Upper lobe of left lung (tissue), 6 donors: Measurements from ENCODE around the gene SEC14L6. TPM values are rescaled to one million over a fixed set of nuclear protein-coding genes. Genes with fewer than 3 reads are reported as not detected.
"Not testable (repeated sequence)": the region's sequence is repeated elsewhere in the genome, so short reads cannot be mapped to it uniquely, and the experiment has no call there.

Experiments used
- ATAC-seq, 2 donors: fragments of 200-7000 bp; cut with Tn5 transposase; one replicate each; pipeline ENCODE4 v1.9.1; 2022; ENCODE audit warnings: mild to moderate bottlenecking in 2 of 2, moderate library complexity in 2 of 2; ENCODE audit not compliant: low FRiP score in 2 of 2
- DNase-seq, 2 donors: peaks; one replicate each; pipeline ENCODE4 v3.0.0-alpha.2; 2019 to 2020
- H3K27ac ChIP-seq, 4 donors: fragments of 200-600 bp; sonication (generic); one replicate each; pipeline ENCODE4 v1.5.1; 2016 to 2019
- H3K27me3 ChIP-seq, 4 donors: fragments of 200-600 bp; sonication (generic); one replicate each; pipeline ENCODE4 v1.5.1; 2017 to 2019
- H3K36me3 ChIP-seq, 4 donors: fragments of 200-600 bp; sonication (generic); one replicate each; pipeline ENCODE4 v1.5.1; 2016 to 2019
- H3K4me1 ChIP-seq, 4 donors: fragments of 200-600 bp; sonication (generic); one replicate each; pipeline ENCODE4 v1.5.1; 2018 to 2019
- H3K4me3 ChIP-seq, 4 donors: fragments of 200-600 bp; sonication (generic); one replicate each; pipeline ENCODE4 v1.5.1; 2017 to 2019; ENCODE audit warnings: mild to moderate bottlenecking in 2 of 4, moderate library complexity in 1 of 4
- H3K9me3 ChIP-seq, 4 donors: fragments of 200-600 bp; sonication (generic); one replicate each; pipeline ENCODE4 v1.5.1; 2018 to 2019
- EP300 ChIP-seq, 4 donors: sonication (generic); formaldehyde crosslinking; IDR thresholded peaks; one replicate each; pipeline ENCODE4 v1.5.1; 2017; ENCODE audit warnings: antibody characterized with exemption in 4 of 4, control low read depth in 2 of 4
- POLR2A ChIP-seq, 4 donors: fragments of 450-650 bp; IDR thresholded peaks; one replicate each; pipeline ENCODE4 v1.5.1; 2016 to 2017; ENCODE audit warnings: antibody characterized with exemption in 4 of 4, mild to moderate bottlenecking in 2 of 4
- POLR2AphosphoS5 ChIP-seq, 2 donors: sonication (generic); formaldehyde crosslinking; IDR thresholded peaks; one replicate each; pipeline ENCODE4 v1.5.1; 2017; ENCODE audit warnings: antibody characterized with exemption in 2 of 2
- WGBS, 2 donors: methylation state at CpG; one replicate each; pipeline ENCODE4 v1.1.5; 2017 to 2018; 5-methylcytosine and 5-hydroxymethylcytosine counted together
- total RNA-seq, 6 donors: library from RNA; depleted of rRNA in 4 of 6; stranded (reverse); fragments of >200 nt in 4 of 6; gene quantifications; one replicate each; pipeline versions ENCODE4 v1.1.0 to v1.2.1, GENCODE V29; 2016 to 2021
- TF ChIP-seq, protein P1 (sequence below), 6 experiments: fragments of 450-650 bp in 4 of 6; fragments of 200-600 bp in 2 of 6; sonication (generic) in 2 of 6; IDR thresholded peaks; one replicate each; pipeline ENCODE4 v1.5.1; 2016 to 2019; ENCODE audit warnings: antibody characterized with exemption in 6 of 6
- donor health status: DM: no; HTN: no; CAD: no; lungs with moderate emphysema.
- donor health status: DM: no; HTN: yes; CAD: no; lungs with severe emphysema.

Gene SEC14L6
- total RNA-seq, 6 donors from 2014 or later: 11.4 to 41.3 (median 20.9) TPM

DNA sequence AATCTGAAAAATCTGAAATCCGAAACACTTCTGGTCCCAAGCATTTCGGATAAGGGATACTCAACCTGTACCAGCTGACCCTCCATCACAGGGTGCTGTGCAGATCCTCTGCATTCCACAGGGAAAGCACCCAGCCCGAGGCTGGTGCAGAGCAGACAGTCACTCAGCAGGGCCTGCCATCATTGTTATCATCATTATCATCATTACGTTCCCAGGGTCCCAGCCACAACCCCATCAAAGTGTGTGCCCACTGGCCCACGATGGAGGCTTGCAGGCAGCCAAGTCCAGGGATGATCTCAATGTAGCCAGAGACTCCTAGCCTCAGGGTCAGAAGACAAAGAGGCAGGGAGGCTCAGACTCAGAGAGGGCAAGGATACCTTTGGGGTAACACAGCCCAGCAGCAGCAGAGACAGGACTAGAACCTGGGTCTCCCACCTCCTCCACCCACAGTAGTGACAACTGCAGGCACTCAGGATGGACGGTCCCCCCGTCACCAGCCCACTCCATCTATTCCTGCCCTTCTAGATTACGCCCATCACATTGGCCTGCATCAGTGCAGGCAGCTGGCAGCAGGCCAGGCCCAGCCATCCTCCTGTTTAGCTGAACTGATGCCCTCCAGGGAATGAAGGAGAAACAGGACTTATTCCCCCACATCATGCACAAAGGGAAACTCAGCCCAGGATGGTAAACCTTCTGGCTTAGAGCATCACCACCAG lies 17.7 kb upstream of the SEC14L6 start:
- no peak overlapping the region for H3K27ac ChIP-seq
- no peak overlapping the region for H3K4me3 ChIP-seq
- H3K27me3 ChIP-seq: no peaks in the 10 kb centered on the region
- ATAC-seq: no peak
- 76 to 81% methylated on average over 7 to 8 of the region's 8 CpGs for WGBS, 2 donors
- H3K4me1 ChIP-seq: no peaks in the 10 kb centered on the region
- no peak for DNase-seq
- H3K36me3 ChIP-seq: no peaks in the 10 kb centered on the region
- H3K9me3 ChIP-seq: no peaks in the 10 kb centered on the region
- TF ChIP-seq EP300 (IDR thresholded peaks at IDR 0.05) (no peak), POLR2A (IDR thresholded peaks at IDR 0.05) (no peak), POLR2AphosphoS5 (IDR thresholded peaks at IDR 0.05) (no peak)
- TF ChIP-seq, protein P1, sequence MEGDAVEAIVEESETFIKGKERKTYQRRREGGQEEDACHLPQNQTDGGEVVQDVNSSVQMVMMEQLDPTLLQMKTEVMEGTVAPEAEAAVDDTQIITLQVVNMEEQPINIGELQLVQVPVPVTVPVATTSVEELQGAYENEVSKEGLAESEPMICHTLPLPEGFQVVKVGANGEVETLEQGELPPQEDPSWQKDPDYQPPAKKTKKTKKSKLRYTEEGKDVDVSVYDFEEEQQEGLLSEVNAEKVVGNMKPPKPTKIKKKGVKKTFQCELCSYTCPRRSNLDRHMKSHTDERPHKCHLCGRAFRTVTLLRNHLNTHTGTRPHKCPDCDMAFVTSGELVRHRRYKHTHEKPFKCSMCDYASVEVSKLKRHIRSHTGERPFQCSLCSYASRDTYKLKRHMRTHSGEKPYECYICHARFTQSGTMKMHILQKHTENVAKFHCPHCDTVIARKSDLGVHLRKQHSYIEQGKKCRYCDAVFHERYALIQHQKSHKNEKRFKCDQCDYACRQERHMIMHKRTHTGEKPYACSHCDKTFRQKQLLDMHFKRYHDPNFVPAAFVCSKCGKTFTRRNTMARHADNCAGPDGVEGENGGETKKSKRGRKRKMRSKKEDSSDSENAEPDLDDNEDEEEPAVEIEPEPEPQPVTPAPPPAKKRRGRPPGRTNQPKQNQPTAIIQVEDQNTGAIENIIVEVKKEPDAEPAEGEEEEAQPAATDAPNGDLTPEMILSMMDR (IDR thresholded peaks at IDR 0.05): no peak

DNA sequence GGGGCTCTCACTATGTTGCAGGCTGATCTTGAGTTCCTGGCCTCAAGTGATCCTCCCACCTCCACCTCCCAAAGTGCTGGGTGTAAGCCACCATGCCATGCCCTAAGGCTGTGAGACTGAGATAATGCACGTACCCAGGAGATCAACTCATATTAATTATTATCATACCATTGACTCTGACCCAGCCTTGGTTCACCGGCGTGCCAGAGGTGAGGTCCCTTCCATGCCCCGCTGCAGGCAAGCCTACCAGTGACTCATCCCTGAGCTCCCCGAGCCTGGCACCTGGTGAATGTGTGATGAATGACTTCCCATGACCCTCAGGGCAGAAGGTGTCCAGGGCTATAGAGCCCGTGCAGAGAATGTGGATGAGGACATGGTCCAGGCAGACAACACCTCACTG lies 15.8 kb upstream of the SEC14L6 start:
- DNase-seq: no peak
- ATAC-seq: no peak
- TF ChIP-seq EP300 (IDR thresholded peaks at IDR 0.05) (no peak), POLR2A (IDR thresholded peaks at IDR 0.05) (no peak), POLR2AphosphoS5 (IDR thresholded peaks at IDR 0.05) (no peak)
- TF ChIP-seq, protein P1 (IDR thresholded peaks at IDR 0.05): no peak

DNA sequence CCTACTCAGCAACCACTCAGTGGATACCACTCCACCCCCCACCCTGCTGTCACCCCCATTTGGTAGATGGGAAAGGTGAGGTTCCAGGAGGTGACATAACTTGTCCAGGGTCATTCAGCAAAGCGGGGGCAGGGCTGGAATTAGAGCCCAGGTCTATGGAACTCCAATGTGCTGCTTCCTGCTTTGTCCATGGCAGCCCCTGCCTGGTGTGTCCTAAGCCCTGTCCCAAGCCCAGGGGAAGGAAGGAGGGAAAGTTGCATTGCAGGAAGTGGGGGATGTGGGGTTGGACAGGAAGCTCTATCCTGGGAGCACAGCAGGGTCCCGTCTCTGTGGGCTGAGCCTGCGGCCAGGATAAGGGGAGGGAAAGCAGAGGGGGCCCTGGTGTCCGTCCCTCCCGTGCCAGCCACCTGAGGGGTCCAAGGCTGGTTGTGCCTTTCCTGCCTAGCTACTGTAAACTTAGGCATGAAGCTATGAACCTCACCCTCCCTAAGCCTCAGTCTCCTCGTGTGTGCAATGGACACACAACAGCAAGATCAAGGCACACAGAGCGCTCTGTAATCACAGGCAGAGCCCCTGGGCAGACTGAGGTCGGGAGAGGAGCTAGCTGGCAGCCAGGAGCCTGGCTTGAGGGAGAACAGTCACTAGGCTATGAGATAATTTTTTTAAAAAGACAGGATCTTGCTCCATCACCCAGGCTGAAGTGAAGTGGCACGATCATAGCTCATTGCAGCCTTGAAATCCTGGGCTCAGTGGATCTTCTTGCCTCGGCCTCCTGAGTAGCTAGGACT lies 15.1 kb upstream of the SEC14L6 start:
- ATAC-seq: no peak
- H3K9me3 ChIP-seq: no peaks in the 10 kb centered on the region
- H3K36me3 ChIP-seq: no peaks in the 10 kb centered on the region
- no peaks in the 10 kb centered on the region for H3K4me1 ChIP-seq
- H3K4me3 ChIP-seq: no peak overlapping the region
- WGBS, 2 donors: 55 to 63% methylated on average over 5 to 10 of the region's 10 CpGs
- H3K27ac ChIP-seq: no peak overlapping the region
- DNase-seq: no peak
- TF ChIP-seq POLR2AphosphoS5 (IDR thresholded peaks at IDR 0.05) (no peak), EP300 (IDR thresholded peaks at IDR 0.05) (no peak), POLR2A (IDR thresholded peaks at IDR 0.05) (no peak)
- TF ChIP-seq, protein P1 (IDR thresholded peaks at IDR 0.05): no peak
- no peaks in the 10 kb centered on the region for H3K27me3 ChIP-seq

More for the DNA sequence above, 15.8 kb upstream of the SEC14L6 start:
- Histone ChIP-seq H3K9me3 (no peaks in the 10 kb centered on the region), H3K36me3 (no peaks in the 10 kb centered on the region), H3K27me3 (no peaks in the 10 kb centered on the region), H3K4me3 (no peak overlapping the region), H3K4me1 (no peaks in the 10 kb centered on the region), H3K27ac (no peak overlapping the region)
- WGBS, 2 donors: 82% methylated on average over 6 of the region's 6 CpGs; no CpG with 5 or more reads in 1 of the 2 donors

DNA sequence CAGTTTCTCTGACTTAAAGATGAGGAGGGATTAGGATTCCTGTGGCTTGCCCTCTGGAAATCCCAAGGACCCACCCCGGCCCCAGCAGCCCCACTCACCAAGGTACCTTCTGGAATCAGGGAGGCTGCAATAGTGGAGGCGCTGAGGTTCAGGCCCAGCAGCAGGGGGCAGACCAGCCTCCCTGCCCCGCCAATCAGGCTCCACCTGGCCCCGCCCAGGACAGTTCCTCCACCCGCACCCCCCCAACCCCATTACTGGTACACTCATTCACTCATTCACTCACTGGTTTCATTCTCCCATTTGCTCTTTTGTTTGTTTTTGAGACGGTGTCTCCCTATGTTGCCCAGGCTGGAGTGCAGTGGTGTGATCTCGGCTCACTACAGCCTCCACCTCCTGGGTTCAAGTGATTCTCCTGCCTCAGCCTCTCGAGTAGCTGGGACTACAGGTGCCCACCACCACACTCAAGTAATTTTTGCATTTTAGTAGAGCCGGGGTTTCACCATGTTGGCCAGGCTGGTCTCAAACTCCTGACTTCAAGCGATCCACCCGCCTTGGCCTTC lies 14.2 kb upstream of the SEC14L6 start:
- H3K4me1 ChIP-seq, H3K36me3 ChIP-seq, H3K9me3 ChIP-seq, H3K4me3 ChIP-seq, DNase-seq, ATAC-seq, H3K27me3 ChIP-seq, H3K27ac ChIP-seq: not testable (repeated sequence)
- 88 to 89% methylated on average over 9 to 11 of the region's 11 CpGs for WGBS, 2 donors

DNA sequence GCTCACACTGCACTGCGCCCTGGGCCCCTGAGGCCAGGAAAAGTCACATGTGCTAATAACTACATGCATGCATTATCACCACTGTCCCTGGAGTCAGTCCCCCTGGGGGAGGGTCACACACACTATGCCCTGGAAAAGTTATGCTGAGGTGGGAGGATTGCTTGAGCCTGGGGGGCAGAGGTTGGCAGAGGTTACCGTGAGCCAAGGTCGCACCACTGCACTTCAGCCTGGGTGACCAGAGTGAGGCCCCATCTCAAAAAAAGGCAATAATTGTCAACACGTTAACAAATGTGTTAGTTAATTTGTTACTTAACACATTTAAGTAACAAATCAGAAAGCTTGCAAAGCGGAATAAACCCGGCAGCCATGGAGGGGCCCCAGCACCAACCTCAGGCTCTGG lies 13.3 kb upstream of the SEC14L6 start:
- no peak for ATAC-seq
- H3K4me3 ChIP-seq: no peak overlapping the region
- DNase-seq: no peak
- no peaks in the 10 kb centered on the region for H3K9me3 ChIP-seq
- WGBS, 2 donors: 90% methylated on average over 5 to 6 of the region's 6 CpGs
- no peaks in the 10 kb centered on the region for H3K4me1 ChIP-seq
- no peak overlapping the region for H3K27ac ChIP-seq
- TF ChIP-seq EP300 (IDR thresholded peaks at IDR 0.05) (no peak), POLR2AphosphoS5 (IDR thresholded peaks at IDR 0.05) (no peak)
- TF ChIP-seq, protein P1 (IDR thresholded peaks at IDR 0.05): no peak
- H3K27me3 ChIP-seq: no peaks in the 10 kb centered on the region
- no peaks in the 10 kb centered on the region for H3K36me3 ChIP-seq
